HepG2 (cell line): Measurements from ENCODE around the gene FRMD5. TPM values are rescaled to one million over a fixed set of nuclear protein-coding genes. Genes with fewer than 3 reads are reported as not detected.

Experiments
- ELF1 ChIP-seq: sonication (generic); formaldehyde crosslinking; IDR thresholded peaks from 2 replicates; pipeline ENCODE4 v1.4.0; 2020; ENCODE audit warnings: missing genetic modification reagents
- ELF3 ChIP-seq: IDR thresholded peaks from 2 replicates; pipeline ENCODE4 v1.6.1; 2016; ENCODE audit warnings: missing genetic modification reagents, missing compliant biosample characterization
- FOXP1 ChIP-seq, 2 experiments: fragments of 450-650 bp in 1 of 2; IDR thresholded peaks; 2 replicates each; pipeline ENCODE4 v1.6.1; 2017 to 2018; ENCODE audit warnings: antibody characterized with exemption in 1 of 2
- MXI1 ChIP-seq: IDR thresholded peaks from 3 replicates; pipeline ENCODE4 v1.6.1; 2012; ENCODE audit warnings: low read depth, low read length, inconsistent platforms, borderline replicate concordance
- NR2F2 ChIP-seq: IDR thresholded peaks from 2 replicates; pipeline ENCODE4 v1.6.1; 2012; ENCODE audit warnings: low read depth, inconsistent platforms, borderline replicate concordance
- PPARG ChIP-seq: conservative IDR thresholded peaks from 2 replicates; pipeline ENCODE4 v1.6.1; 2016; ENCODE audit warnings: missing biosample characterization, missing genetic modification reagents
- SALL2 ChIP-seq: sonication (generic); formaldehyde crosslinking; IDR thresholded peaks from 2 replicates; pipeline ENCODE4 v1.8.1; 2023; ENCODE audit warnings: mild to moderate bottlenecking, missing genetic modification reagents, inconsistent platforms
- SKI ChIP-seq: fragments of 450-650 bp; IDR thresholded peaks from one replicate; pipeline ENCODE4 v1.6.1; 2018; ENCODE audit warnings: mild to moderate bottlenecking; ENCODE audit not compliant: partially characterized antibody
- TBL1XR1 ChIP-seq: fragments of 150-350 bp; IDR thresholded peaks from 2 replicates; pipeline ENCODE4 v1.6.1; 2014; ENCODE audit warnings: borderline replicate concordance, low read length; ENCODE audit not compliant: partially characterized antibody
- ZNF207 ChIP-seq: fragments of 450-650 bp; IDR thresholded peaks from 2 replicates; pipeline ENCODE4 v1.6.1; 2016; ENCODE audit warnings: antibody characterized with exemption, borderline replicate concordance
- polyA plus RNA-seq, 8 experiments: library from polyadenylated mRNA; depleted of rRNA in 3 of 8; stranded (reverse) in 7 of 8; unstranded in 1 of 8; fragments of >200 nt; fragmentation: Illumina TruSeq in 4 of 8; extraction: Trizol in 4 of 8; gene quantifications; 2 replicates each; pipeline versions ENCODE4 v1.2.1 to v1.2.3, GENCODE V29; 2011 to 2016; ENCODE audit warnings: low read depth in 4 of 8, missing spikeins in 1 of 8, mixed read lengths in 1 of 8; ENCODE audit not compliant: insufficient read depth in 1 of 8
- total RNA-seq, 5 experiments: library from RNA; depleted of rRNA; stranded (reverse); fragments of >200 nt; fragmentation: Illumina TruSeq; extraction: Trizol; gene quantifications; 2 replicates each; pipeline ENCODE4 v1.2.3, GENCODE V29; 2016; ENCODE audit warnings: low read depth in 1 of 5
- TF ChIP-seq, protein P1 (sequence below): IDR thresholded peaks from 2 replicates; pipeline ENCODE4 v1.6.1; 2016; ENCODE audit warnings: low read depth, missing genetic modification reagents, missing compliant biosample characterization
- TF ChIP-seq, protein P2 (sequence below): sonication (generic); formaldehyde crosslinking; IDR thresholded peaks from 2 replicates; pipeline ENCODE4 v1.9.0; 2021; ENCODE audit warnings: missing genetic modification reagents, mild to moderate bottlenecking, borderline replicate concordance
- TF ChIP-seq, protein P3 (sequence below): sonication (generic); formaldehyde crosslinking; IDR thresholded peaks from 2 replicates; pipeline ENCODE4 v1.9.0; 2021; ENCODE audit warnings: missing genetic modification reagents, borderline replicate concordance
- TF ChIP-seq, protein P4 (sequence below): sonication (generic); formaldehyde crosslinking; IDR thresholded peaks from 2 replicates; pipeline ENCODE4 v1.5.1; 2020; ENCODE audit warnings: mild to moderate bottlenecking, missing genetic modification reagents, borderline replicate concordance

Gene FRMD5
- total and polyA plus RNA-seq, 2 of the 13 experiments (the other 11 are each of a cell fraction or from before 2014, with no cell fraction given) = 0.93 to 1.5 TPM

DNA sequence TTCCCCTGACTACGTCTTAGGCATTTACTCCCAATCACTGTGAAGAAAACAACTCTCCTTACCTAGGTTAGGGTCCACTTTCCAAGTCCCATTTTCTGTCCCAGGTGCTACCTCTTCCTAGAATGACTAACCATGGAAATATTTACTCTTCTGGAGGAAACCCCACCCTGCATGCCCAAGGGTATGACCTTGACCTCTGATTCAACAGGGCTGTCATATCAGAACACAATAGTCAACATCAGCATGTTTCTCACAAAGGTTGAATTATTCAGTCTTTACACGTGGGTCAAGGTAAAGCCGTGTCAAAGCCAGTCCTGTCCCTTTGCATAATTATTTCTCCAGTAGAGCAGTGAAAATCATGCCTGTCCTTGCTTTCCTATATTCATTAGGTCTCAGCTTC is 4.3 kb upstream of the FRMD5 start (continued):
- TF ChIP-seq, protein P1, sequence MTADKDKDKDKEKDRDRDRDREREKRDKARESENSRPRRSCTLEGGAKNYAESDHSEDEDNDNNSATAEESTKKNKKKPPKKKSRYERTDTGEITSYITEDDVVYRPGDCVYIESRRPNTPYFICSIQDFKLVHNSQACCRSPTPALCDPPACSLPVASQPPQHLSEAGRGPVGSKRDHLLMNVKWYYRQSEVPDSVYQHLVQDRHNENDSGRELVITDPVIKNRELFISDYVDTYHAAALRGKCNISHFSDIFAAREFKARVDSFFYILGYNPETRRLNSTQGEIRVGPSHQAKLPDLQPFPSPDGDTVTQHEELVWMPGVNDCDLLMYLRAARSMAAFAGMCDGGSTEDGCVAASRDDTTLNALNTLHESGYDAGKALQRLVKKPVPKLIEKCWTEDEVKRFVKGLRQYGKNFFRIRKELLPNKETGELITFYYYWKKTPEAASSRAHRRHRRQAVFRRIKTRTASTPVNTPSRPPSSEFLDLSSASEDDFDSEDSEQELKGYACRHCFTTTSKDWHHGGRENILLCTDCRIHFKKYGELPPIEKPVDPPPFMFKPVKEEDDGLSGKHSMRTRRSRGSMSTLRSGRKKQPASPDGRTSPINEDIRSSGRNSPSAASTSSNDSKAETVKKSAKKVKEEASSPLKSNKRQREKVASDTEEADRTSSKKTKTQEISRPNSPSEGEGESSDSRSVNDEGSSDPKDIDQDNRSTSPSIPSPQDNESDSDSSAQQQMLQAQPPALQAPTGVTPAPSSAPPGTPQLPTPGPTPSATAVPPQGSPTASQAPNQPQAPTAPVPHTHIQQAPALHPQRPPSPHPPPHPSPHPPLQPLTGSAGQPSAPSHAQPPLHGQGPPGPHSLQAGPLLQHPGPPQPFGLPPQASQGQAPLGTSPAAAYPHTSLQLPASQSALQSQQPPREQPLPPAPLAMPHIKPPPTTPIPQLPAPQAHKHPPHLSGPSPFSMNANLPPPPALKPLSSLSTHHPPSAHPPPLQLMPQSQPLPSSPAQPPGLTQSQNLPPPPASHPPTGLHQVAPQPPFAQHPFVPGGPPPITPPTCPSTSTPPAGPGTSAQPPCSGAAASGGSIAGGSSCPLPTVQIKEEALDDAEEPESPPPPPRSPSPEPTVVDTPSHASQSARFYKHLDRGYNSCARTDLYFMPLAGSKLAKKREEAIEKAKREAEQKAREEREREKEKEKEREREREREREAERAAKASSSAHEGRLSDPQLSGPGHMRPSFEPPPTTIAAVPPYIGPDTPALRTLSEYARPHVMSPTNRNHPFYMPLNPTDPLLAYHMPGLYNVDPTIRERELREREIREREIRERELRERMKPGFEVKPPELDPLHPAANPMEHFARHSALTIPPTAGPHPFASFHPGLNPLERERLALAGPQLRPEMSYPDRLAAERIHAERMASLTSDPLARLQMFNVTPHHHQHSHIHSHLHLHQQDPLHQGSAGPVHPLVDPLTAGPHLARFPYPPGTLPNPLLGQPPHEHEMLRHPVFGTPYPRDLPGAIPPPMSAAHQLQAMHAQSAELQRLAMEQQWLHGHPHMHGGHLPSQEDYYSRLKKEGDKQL (CRISPR knock-in tag) = 0 out of 2 replicates have a peak, but pooled peaks have one; percentile 37
- TF ChIP-seq NR2F2 (peak; percentile 87), SKI (peak; percentile 69), PPARG (0 out of 2 replicates have a peak, but pooled peaks have one; percentile 35), SALL2 (CRISPR knock-in tag) (no peak), MXI1 (peak; percentile 60; the same call in 1 of the 3 replicates), ELF1 (CRISPR knock-in tag) (0 out of 2 replicates have a peak, but pooled peaks have one; percentile 37), ZNF207 (no peak), ELF3 (CRISPR knock-in tag) (peak; percentile 46; the same call in 1 of the 2 replicates), FOXP1 (IDR thresholded peaks at IDR 0.05) (no peak), FOXP1 (CRISPR knock-in tag; IDR thresholded peaks at IDR 0.05) (peak; percentile 74), TBL1XR1 (peak; percentile 35)
- TF ChIP-seq, protein P2, sequence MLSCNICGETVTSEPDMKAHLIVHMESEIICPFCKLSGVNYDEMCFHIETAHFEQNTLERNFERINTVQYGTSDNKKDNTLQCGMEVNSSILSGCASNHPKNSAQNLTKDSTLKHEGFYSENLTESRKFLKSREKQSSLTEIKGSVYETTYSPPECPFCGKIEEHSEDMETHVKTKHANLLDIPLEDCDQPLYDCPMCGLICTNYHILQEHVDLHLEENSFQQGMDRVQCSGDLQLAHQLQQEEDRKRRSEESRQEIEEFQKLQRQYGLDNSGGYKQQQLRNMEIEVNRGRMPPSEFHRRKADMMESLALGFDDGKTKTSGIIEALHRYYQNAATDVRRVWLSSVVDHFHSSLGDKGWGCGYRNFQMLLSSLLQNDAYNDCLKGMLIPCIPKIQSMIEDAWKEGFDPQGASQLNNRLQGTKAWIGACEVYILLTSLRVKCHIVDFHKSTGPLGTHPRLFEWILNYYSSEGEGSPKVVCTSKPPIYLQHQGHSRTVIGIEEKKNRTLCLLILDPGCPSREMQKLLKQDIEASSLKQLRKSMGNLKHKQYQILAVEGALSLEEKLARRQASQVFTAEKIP (CRISPR knock-in tag) = no peak
- TF ChIP-seq, protein P3, sequence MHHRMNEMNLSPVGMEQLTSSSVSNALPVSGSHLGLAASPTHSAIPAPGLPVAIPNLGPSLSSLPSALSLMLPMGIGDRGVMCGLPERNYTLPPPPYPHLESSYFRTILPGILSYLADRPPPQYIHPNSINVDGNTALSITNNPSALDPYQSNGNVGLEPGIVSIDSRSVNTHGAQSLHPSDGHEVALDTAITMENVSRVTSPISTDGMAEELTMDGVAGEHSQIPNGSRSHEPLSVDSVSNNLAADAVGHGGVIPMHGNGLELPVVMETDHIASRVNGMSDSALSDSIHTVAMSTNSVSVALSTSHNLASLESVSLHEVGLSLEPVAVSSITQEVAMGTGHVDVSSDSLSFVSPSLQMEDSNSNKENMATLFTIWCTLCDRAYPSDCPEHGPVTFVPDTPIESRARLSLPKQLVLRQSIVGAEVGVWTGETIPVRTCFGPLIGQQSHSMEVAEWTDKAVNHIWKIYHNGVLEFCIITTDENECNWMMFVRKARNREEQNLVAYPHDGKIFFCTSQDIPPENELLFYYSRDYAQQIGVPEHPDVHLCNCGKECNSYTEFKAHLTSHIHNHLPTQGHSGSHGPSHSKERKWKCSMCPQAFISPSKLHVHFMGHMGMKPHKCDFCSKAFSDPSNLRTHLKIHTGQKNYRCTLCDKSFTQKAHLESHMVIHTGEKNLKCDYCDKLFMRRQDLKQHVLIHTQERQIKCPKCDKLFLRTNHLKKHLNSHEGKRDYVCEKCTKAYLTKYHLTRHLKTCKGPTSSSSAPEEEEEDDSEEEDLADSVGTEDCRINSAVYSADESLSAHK = no peak
- TF ChIP-seq, protein P4, sequence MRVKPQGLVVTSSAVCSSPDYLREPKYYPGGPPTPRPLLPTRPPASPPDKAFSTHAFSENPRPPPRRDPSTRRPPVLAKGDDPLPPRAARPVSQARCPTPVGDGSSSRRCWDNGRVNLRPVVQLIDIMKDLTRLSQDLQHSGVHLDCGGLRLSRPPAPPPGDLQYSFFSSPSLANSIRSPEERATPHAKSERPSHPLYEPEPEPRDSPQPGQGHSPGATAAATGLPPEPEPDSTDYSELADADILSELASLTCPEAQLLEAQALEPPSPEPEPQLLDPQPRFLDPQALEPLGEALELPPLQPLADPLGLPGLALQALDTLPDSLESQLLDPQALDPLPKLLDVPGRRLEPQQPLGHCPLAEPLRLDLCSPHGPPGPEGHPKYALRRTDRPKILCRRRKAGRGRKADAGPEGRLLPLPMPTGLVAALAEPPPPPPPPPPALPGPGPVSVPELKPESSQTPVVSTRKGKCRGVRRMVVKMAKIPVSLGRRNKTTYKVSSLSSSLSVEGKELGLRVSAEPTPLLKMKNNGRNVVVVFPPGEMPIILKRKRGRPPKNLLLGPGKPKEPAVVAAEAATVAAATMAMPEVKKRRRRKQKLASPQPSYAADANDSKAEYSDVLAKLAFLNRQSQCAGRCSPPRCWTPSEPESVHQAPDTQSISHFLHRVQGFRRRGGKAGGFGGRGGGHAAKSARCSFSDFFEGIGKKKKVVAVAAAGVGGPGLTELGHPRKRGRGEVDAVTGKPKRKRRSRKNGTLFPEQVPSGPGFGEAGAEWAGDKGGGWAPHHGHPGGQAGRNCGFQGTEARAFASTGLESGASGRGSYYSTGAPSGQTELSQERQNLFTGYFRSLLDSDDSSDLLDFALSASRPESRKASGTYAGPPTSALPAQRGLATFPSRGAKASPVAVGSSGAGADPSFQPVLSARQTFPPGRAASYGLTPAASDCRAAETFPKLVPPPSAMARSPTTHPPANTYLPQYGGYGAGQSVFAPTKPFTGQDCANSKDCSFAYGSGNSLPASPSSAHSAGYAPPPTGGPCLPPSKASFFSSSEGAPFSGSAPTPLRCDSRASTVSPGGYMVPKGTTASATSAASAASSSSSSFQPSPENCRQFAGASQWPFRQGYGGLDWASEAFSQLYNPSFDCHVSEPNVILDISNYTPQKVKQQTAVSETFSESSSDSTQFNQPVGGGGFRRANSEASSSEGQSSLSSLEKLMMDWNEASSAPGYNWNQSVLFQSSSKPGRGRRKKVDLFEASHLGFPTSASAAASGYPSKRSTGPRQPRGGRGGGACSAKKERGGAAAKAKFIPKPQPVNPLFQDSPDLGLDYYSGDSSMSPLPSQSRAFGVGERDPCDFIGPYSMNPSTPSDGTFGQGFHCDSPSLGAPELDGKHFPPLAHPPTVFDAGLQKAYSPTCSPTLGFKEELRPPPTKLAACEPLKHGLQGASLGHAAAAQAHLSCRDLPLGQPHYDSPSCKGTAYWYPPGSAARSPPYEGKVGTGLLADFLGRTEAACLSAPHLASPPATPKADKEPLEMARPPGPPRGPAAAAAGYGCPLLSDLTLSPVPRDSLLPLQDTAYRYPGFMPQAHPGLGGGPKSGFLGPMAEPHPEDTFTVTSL (CRISPR knock-in tag) = peak; percentile 81; the same call in 1 of the 2 replicates
